B cell (primary cell): ENCODE results near the gene MFAP3L. TPM values are rescaled to one million over a fixed set of nuclear protein-coding genes. Genes with fewer than 3 reads are reported as not detected.

Experiments
- ATAC-seq: fragments of 200-7000 bp; cut with Tn5 transposase; one replicate; pipeline ENCODE4 v1.10.0; 2021; ENCODE audit warnings: low read depth, mild to moderate bottlenecking, moderate number of reproducible peaks, moderate library complexity
- CTCF ChIA-PET: fragments of 350-600 bp; sonication (Branson Sonifier 250); formaldehyde crosslinking; loops from one replicate; lab custom pipeline; 2021; ENCODE audit warnings: antibody characterized with exemption, inconsistent platforms; lab: Charles Lee
- POLR2A ChIA-PET: fragments of 350-600 bp; sonication (Branson Sonifier 250); formaldehyde crosslinking; loops from one replicate; lab custom pipeline; 2021; ENCODE audit warnings: antibody characterized with exemption; lab: Charles Lee
- DNase-seq: peaks from one replicate; pipeline ENCODE4 v3.0.0; 2013
- H2AFZ ChIP-seq: 2 replicates; pipeline ENCODE4 v1.6.1; 2012; ENCODE audit warnings: mild to moderate bottlenecking, low read depth, low read length; ENCODE audit not compliant: insufficient read depth, poor library complexity, severe bottlenecking
- H3K27ac ChIP-seq, 2 donors: 1 replicate in 1 of 2; 2 replicates in 1 of 2; pipeline ENCODE4 v1.5.1; 2012 to 2013; ENCODE audit warnings: low read length in 2 of 2, mild to moderate bottlenecking in 2 of 2, moderate library complexity in 1 of 2
- H3K27me3 ChIP-seq, 4 experiments: fragments of 200-600 bp in 1 of 4; sonication (generic) in 1 of 4; replicated peaks in 1 of 4; 1 replicate in 2 of 4; 2 replicates in 2 of 4; pipeline versions ENCODE4 v1.6.1 to v1.7.0; 2013 to 2016; ENCODE audit warnings: low read length in 3 of 4, mild to moderate bottlenecking in 2 of 4, mixed read lengths in 1 of 4, moderate library complexity in 1 of 4; ENCODE audit not compliant: insufficient read depth in 4 of 4, control insufficient read depth in 3 of 4; ENCODE audit errors: control extremely low read depth in 1 of 4
- H3K36me3 ChIP-seq, 2 experiments: replicated peaks in 1 of 2; 1 replicate in 1 of 2; 2 replicates in 1 of 2; pipeline versions ENCODE4 v1.6.1 to v1.7.1; 2013; ENCODE audit warnings: low read length in 1 of 2; ENCODE audit not compliant: insufficient read depth in 2 of 2, control insufficient read depth in 1 of 2; ENCODE audit errors: control extremely low read depth in 1 of 2, extremely low read depth in 1 of 2
- H3K4me1 ChIP-seq, 2 donors: fragments of 200-600 bp in 1 of 2; sonication (generic) in 1 of 2; 1 replicate in 1 of 2; 2 replicates in 1 of 2; pipeline versions ENCODE4 v1.5.1 to v1.6.1; 2013 to 2017; ENCODE audit warnings: low read length in 2 of 2; ENCODE audit not compliant: control insufficient read depth in 2 of 2, insufficient read depth in 2 of 2
- H3K4me2 ChIP-seq: replicated peaks from 2 replicates; pipeline ENCODE3; 2012; ENCODE audit warnings: mild to moderate bottlenecking, low read depth, low read length; ENCODE audit not compliant: poor library complexity, severe bottlenecking
- H3K4me3 ChIP-seq, 5 experiments: fragments of 200-600 bp in 1 of 5; sonication (generic) in 1 of 5; 1 replicate in 3 of 5; 2 replicates in 2 of 5; pipeline versions ENCODE4 v1.5.1 to v1.7.0; 2011 to 2016; ENCODE audit warnings: low read length in 4 of 5, mild to moderate bottlenecking in 4 of 5, low read depth in 2 of 5, control low read depth in 1 of 5, moderate library complexity in 1 of 5; ENCODE audit not compliant: insufficient read depth in 1 of 5; ENCODE audit errors: control extremely low read depth in 1 of 5, extremely low read depth in 1 of 5
- H3K79me2 ChIP-seq: fragments of 200-600 bp; sonication (generic); one replicate; pipeline ENCODE4 v1.6.0; 2016; ENCODE audit warnings: low read length; ENCODE audit not compliant: control insufficient read depth, insufficient read depth
- H3K9ac ChIP-seq: fragments of 200-600 bp; sonication (generic); 2 replicates; pipeline ENCODE4 v1.6.1; 2017; ENCODE audit warnings: mild to moderate bottlenecking, low read length, moderate library complexity
- H3K9me3 ChIP-seq, 3 donors: one replicate each; pipeline versions ENCODE4 v1.6.1 to v1.7.1; 2013; ENCODE audit warnings: low read length in 2 of 3; ENCODE audit not compliant: control insufficient read depth in 2 of 3, insufficient read depth in 1 of 3; ENCODE audit errors: control extremely low read depth in 1 of 3
- H4K20me1 ChIP-seq: 2 replicates; pipeline ENCODE4 v1.6.0; 2012; ENCODE audit warnings: mild to moderate bottlenecking, low read length; ENCODE audit not compliant: insufficient read depth, control insufficient read depth, poor library complexity, severe bottlenecking
- H3K27ac Mint-ChIP-seq: one replicate; pipeline ENCODE4 v1.8.0; 2021; ENCODE audit warnings: mixed read lengths
- H3K27me3 Mint-ChIP-seq: one replicate; pipeline ENCODE4 v1.8.0; 2021; ENCODE audit warnings: mixed read lengths
- H3K4me1 Mint-ChIP-seq: one replicate; pipeline ENCODE4 v1.8.0; 2021; ENCODE audit warnings: mixed read lengths
- H3K4me3 Mint-ChIP-seq: one replicate; pipeline ENCODE4 v1.8.0; 2021; ENCODE audit warnings: mixed read lengths
- H3K9me3 Mint-ChIP-seq: one replicate; pipeline ENCODE4 v1.8.0; 2022; ENCODE audit warnings: mixed read lengths; ENCODE audit not compliant: insufficient read depth
- EZH2 ChIP-seq: IDR thresholded peaks from 2 replicates; pipeline ENCODE4 v1.6.1; 2012; ENCODE audit warnings: borderline replicate concordance, low read depth, mild to moderate bottlenecking, moderate library complexity, low read length; ENCODE audit not compliant: insufficient read depth, poor library complexity, severe bottlenecking
- WGBS: methylation state at CpG from one replicate; pipeline ENCODE4 v1.1.5; 2013; ENCODE audit warnings: missing lambda C conversion rate; ENCODE audit not compliant: insufficient coverage; 5-methylcytosine and 5-hydroxymethylcytosine counted together
- intact Hi-C: fragments of 100-400 bp; cut with micrococcal nuclease; formaldehyde crosslinking; loops from one replicate; pipeline ENCODE4 v1.10.0; 2022
- polyA plus RNA-seq: library from polyadenylated mRNA; depleted of rRNA; stranded (reverse); fragments of >200 nt; gene quantifications from 2 replicates; pipeline ENCODE4 v1.2.3, GENCODE V29; 2012
- total RNA-seq, 2 donors: library from RNA; stranded (reverse); fragments of 120-200 nt in 1 of 2; gene quantifications; 1 replicate in 1 of 2; 2 replicates in 1 of 2; pipeline versions ENCODE4 v1.2.3 to v1.2.4, GENCODE V29; 2013 to 2022
- TF ChIP-seq, protein P1 (sequence below): fragments of 200-600 bp; IDR thresholded peaks from one replicate; pipeline ENCODE4 v1.8.0; 2022; ENCODE audit warnings: antibody characterized with exemption, mild to moderate bottlenecking

The MFAP3L gene
- total and polyA plus RNA-seq, 2 donors (not counting 1 experiment from before 2014, with no cell fraction given), result 0.37 to 0.63 TPM

DNA sequence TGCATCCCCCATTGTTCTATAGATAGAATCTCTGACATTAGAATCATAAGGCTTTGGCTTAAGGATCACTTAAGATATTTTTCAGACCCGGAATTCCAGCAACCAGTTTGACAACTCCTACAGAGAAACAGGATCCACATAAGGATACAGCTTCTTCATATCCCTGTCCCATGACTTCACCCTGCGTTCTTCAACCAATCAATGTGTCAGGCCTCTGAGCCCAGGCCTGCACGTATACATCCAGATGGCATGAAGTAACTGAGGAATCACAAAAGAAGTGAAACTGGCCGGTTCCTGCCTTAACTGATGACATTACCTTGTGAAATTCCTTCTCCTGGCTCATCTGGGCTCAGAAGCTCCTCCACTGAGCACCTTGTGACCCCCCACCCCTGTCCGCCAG, 85.1 kb downstream of the MFAP3L start:
- Histone ChIP-seq H2AFZ (no peak overlapping the region), H3K4me2 (no peak overlapping the region), H3K27ac (no peak overlapping the region), H3K36me3 (no peaks in the 10 kb centered on the region), H3K4me3 (no peak overlapping the region), H3K27me3 (no peaks in the 10 kb centered on the region), H3K79me2 (no peaks in the 10 kb centered on the region), H3K9ac (no peak overlapping the region), H3K9me3 (peaks cover 0 to 6% (median 0%) of the 10 kb centered on the region in 3 donors), H4K20me1 (no peaks in the 10 kb centered on the region), H3K4me1 (no peaks in the 10 kb centered on the region)
- ATAC-seq (no peak), DNase-seq (no peak)
- WGBS, result 95% methylated on average over 5 of the region's 5 CpGs
- ChIA-PET POLR2A (no interaction called here), CTCF (no interaction called here)
- H3K4me1 Mint-ChIP-seq, result no peaks in the 10 kb centered on the region
- no peak for TF ChIP-seq EZH2
- TF ChIP-seq, protein P1, sequence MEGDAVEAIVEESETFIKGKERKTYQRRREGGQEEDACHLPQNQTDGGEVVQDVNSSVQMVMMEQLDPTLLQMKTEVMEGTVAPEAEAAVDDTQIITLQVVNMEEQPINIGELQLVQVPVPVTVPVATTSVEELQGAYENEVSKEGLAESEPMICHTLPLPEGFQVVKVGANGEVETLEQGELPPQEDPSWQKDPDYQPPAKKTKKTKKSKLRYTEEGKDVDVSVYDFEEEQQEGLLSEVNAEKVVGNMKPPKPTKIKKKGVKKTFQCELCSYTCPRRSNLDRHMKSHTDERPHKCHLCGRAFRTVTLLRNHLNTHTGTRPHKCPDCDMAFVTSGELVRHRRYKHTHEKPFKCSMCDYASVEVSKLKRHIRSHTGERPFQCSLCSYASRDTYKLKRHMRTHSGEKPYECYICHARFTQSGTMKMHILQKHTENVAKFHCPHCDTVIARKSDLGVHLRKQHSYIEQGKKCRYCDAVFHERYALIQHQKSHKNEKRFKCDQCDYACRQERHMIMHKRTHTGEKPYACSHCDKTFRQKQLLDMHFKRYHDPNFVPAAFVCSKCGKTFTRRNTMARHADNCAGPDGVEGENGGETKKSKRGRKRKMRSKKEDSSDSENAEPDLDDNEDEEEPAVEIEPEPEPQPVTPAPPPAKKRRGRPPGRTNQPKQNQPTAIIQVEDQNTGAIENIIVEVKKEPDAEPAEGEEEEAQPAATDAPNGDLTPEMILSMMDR, result no peak
- intact Hi-C loops, result no loop called here
- H3K27ac Mint-ChIP-seq, result no peak overlapping the region
- H3K9me3 Mint-ChIP-seq, result no peaks in the 10 kb centered on the region
- H3K27me3 Mint-ChIP-seq, result no peaks in the 10 kb centered on the region
- H3K4me3 Mint-ChIP-seq, result no peak overlapping the region

DNA sequence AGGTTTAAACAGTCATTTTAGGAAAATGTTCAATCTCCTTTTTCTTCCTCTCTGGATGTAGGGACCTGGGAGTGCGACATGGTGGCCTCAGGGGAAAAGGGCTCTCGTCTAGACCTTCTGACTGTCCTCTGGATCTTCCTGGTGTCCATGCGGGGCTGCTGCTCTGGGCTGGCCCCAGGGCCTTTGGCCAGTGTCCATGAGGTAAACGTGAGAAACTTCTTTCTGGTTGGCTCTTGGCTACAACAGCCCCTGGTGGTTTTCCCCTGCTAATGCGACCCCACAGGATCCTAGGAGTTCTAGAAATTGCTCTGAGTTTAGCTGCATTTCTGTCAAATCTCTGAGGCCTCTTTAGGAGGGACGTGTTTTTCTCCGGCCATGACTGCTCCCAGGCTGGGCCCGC, 85.7 kb downstream of the MFAP3L start:
- H3K4me2 ChIP-seq, result no peak overlapping the region
- H3K4me3 ChIP-seq, result no peak overlapping the region
- H3K9ac ChIP-seq, result no peak overlapping the region
- no peaks in the 10 kb centered on the region for H3K79me2 ChIP-seq
- no peaks in the 10 kb centered on the region for H3K27me3 ChIP-seq
- H3K4me1 Mint-ChIP-seq, result no peaks in the 10 kb centered on the region
- H4K20me1 ChIP-seq, result no peaks in the 10 kb centered on the region
- no peak overlapping the region for H3K27ac ChIP-seq
- 90% methylated on average over 7 of the region's 8 CpGs for WGBS
- CTCF ChIA-PET, result no interaction called here
- H3K4me3 Mint-ChIP-seq, result no peak overlapping the region
- H2AFZ ChIP-seq, result no peak overlapping the region
- TF ChIP-seq EZH2, result no peak
- TF ChIP-seq, protein P1, result no peak
- intact Hi-C loops, result no loop called here
- POLR2A ChIA-PET, result no interaction called here
- no peaks in the 10 kb centered on the region for H3K9me3 Mint-ChIP-seq
- no peaks in the 10 kb centered on the region for H3K27me3 Mint-ChIP-seq
- peaks cover 0 to 6% (median 0%) of the 10 kb centered on the region in 3 donors for H3K9me3 ChIP-seq
- H3K36me3 ChIP-seq, result no peaks in the 10 kb centered on the region
- H3K4me1 ChIP-seq, result no peaks in the 10 kb centered on the region
- DNase-seq, result no peak
- ATAC-seq, result no peak
- no peak overlapping the region for H3K27ac Mint-ChIP-seq

Other genes starting within 250 kb of the MFAP3L start
- gene AADAT, start 63.6 kb upstream of the MFAP3L start, total RNA-seq, result not detected in 2 replicates
- not detected in 2 replicates for gene AADAT, start 63.6 kb upstream of the MFAP3L start, polyA plus RNA-seq